GM11168 (cell line): ENCODE results near the gene RPS16.

Experiments used
- in situ Hi-C: fragments of 300-500 bp; cut with MboI; formaldehyde crosslinking; loops from one replicate; pipeline ENCODE4 v1.12.0; 2022; ENCODE audit warnings: low sequenced_read_pairs; ENCODE audit not compliant: unreplicated experiment

The RPS16 gene

GRCh38 chr19:39423258-39424086 lies 12.3 kb downstream of the RPS16 start:
- in situ Hi-C loops, result no loop called here

- in situ Hi-C loops, result no loop called here
These were observed 13.7 kb downstream of the RPS16 start for GRCh38 chr19:39422020-39422419.

- in situ Hi-C loops, result no loop called here
These were observed 15.0 kb downstream of the RPS16 start for GRCh38 chr19:39420769-39421168.

GRCh38 chr19:39419003-39419402 lies 16.7 kb downstream of the RPS16 start:
- in situ Hi-C loops, result no loop called here

- in situ Hi-C loops, result no loop called here
These were observed 18.1 kb downstream of the RPS16 start for GRCh38 chr19:39417463-39418181.

GRCh38 chr19:39416152-39417120 lies 19.3 kb downstream of the RPS16 start:
- in situ Hi-C loops, result no loop called here

GRCh38 chr19:39415111-39416046 lies 20.4 kb downstream of the RPS16 start:
- in situ Hi-C loops, result no loop called here

GRCh38 chr19:39413911-39414608 lies 21.7 kb downstream of the RPS16 start:
- in situ Hi-C loops, result no loop called here

GRCh38 chr19:39413272-39413910 lies 22.4 kb downstream of the RPS16 start:
- in situ Hi-C loops, result no loop called here

- in situ Hi-C loops, result no loop called here
These were observed 22.9 kb downstream of the RPS16 start for GRCh38 chr19:39412867-39413271.

- in situ Hi-C loops, result no loop called here
These were observed 23.5 kb downstream of the RPS16 start, which contains the start of gene PLEKHG2 for GRCh38 chr19:39412100-39412866. Gene PLEKHG2 (plus strand): TSS chr19:39412669. CDS start chr19:39414087, 1,418 bp downstream.

GRCh38 chr19:39411832-39412099 lies 24.0 kb downstream of the RPS16 start:
- in situ Hi-C loops, result no loop called here

GRCh38 chr19:39411081-39411831 lies 24.5 kb downstream of the RPS16 start:
- in situ Hi-C loops, result no loop called here

- in situ Hi-C loops, result no loop called here
These were observed 25.0 kb downstream of the RPS16 start for GRCh38 chr19:39410831-39411080.

- in situ Hi-C loops, result no loop called here
These were observed 25.5 kb downstream of the RPS16 start for GRCh38 chr19:39410017-39410830.

GRCh38 chr19:39409208-39410016 lies 26.3 kb downstream of the RPS16 start:
- in situ Hi-C loops, result no loop called here
